Measurements from ENCODE around the gene TCF7L2. TPM values are rescaled to one million over a fixed set of nuclear protein-coding genes. Genes with fewer than 3 reads are reported as not detected.

Gene TCF7L2
- polyA plus RNA-seq, 3 donors: 2.1 to 23.5 (median 6.1) TPM

GRCh38 chr10:113162960-113163359 is 212.9 kb downstream of the TCF7L2 start:
- peaks cover 0 to 6% (median 0%) of the 10 kb centered on the region in 3 donors for H3K27me3 Mint-ChIP-seq (ENCODE audit: low read depth in 3 of 3)
- Histone ChIP-seq H3K9me3 (replicated peaks in 1 of 2; ENCODE audit: control insufficient read depth in 1 of 2, insufficient read depth in 1 of 2, low read length in 2 of 2) (no peaks in the 10 kb centered on the region), H3K9ac (ENCODE audit: insufficient read depth, low read length, poor library complexity, severe bottlenecking) (no peak overlapping the region), H2AFZ (ENCODE audit: insufficient read depth, low read depth, low read length, poor library complexity, severe bottlenecking) (no peak overlapping the region), H3K4me3 (replicated peaks in 1 of 3; ENCODE audit: low read depth in 2 of 3, low read length in 3 of 3) (no peak overlapping the region), H4K20me1 (ENCODE audit: insufficient read depth, low read length) (no peaks in the 10 kb centered on the region), H3K4me1 (ENCODE audit: control insufficient read depth in 1 of 2, insufficient read depth in 2 of 2, low read length in 2 of 2) (peaks cover 22 to 37% of the 10 kb centered on the region in 2 donors), H3K27me3 (ENCODE audit: control insufficient read depth in 2 of 2, insufficient read depth in 2 of 2, low read length in 2 of 2) (no peaks in the 10 kb centered on the region), H3K27ac (ENCODE audit: low read depth in 1 of 2, low read length in 2 of 2) (no peak overlapping the region), H3K79me2 (ENCODE audit: insufficient read depth, low read length) (no peaks in the 10 kb centered on the region), H3K36me3 (replicated peaks in 1 of 2; ENCODE audit: control insufficient read depth in 1 of 2, insufficient read depth in 2 of 2, low read length in 2 of 2) (peaks cover 20 to 52% of the 10 kb centered on the region in 2 donors), H3K4me2 (replicated peaks; ENCODE audit: extremely low read depth, low read length, poor library complexity, severe bottlenecking) (peak overlapping the region; percentile 32)
- H3K4me3 Mint-ChIP-seq: peak overlapping the region in 1 of 2 donors; percentile 55
- intact Hi-C loops (cut with micrococcal nuclease): no loop called here
- H3K9me3 Mint-ChIP-seq: peaks cover 0 to 2% (median 0%) of the 10 kb centered on the region in 7 donors
- H3K36me3 Mint-ChIP-seq: peaks cover 55 to 65% of the 10 kb centered on the region in 2 donors
- H3K4me1 Mint-ChIP-seq: peaks cover 31% of the 10 kb centered on the region
- DNase-seq: no peak
- no CpG with 5 or more reads among the region's 6 CpGs for WGBS (ENCODE audit: insufficient coverage)
- no peak for TF ChIP-seq CTCF (IDR thresholded peaks at IDR 0.05)
- peak overlapping the region in 1 of 7 donors; percentile 62 for H3K27ac Mint-ChIP-seq

GRCh38 chr10:113165673-113166072 is 215.6 kb downstream of the TCF7L2 start:
- Histone ChIP-seq H3K9ac (ENCODE audit: insufficient read depth, low read length, poor library complexity, severe bottlenecking) (no peak overlapping the region), H3K27ac (ENCODE audit: low read depth in 1 of 2, low read length in 2 of 2) (no peak overlapping the region), H3K4me2 (replicated peaks; ENCODE audit: extremely low read depth, low read length, poor library complexity, severe bottlenecking) (no peak overlapping the region), H3K79me2 (ENCODE audit: insufficient read depth, low read length) (no peaks in the 10 kb centered on the region), H4K20me1 (ENCODE audit: insufficient read depth, low read length) (no peaks in the 10 kb centered on the region), H2AFZ (ENCODE audit: insufficient read depth, low read depth, low read length, poor library complexity, severe bottlenecking) (no peak overlapping the region), H3K4me1 (ENCODE audit: control insufficient read depth in 1 of 2, insufficient read depth in 2 of 2, low read length in 2 of 2) (peaks cover 41 to 60% of the 10 kb centered on the region in 2 donors), H3K4me3 (replicated peaks in 1 of 3; ENCODE audit: low read depth in 2 of 3, low read length in 3 of 3) (no peak overlapping the region), H3K36me3 (replicated peaks in 1 of 2; ENCODE audit: control insufficient read depth in 1 of 2, insufficient read depth in 2 of 2, low read length in 2 of 2) (peaks cover 16 to 37% of the 10 kb centered on the region in 2 donors), H3K9me3 (replicated peaks in 1 of 2; ENCODE audit: control insufficient read depth in 1 of 2, insufficient read depth in 1 of 2, low read length in 2 of 2) (no peaks in the 10 kb centered on the region), H3K27me3 (ENCODE audit: control insufficient read depth in 2 of 2, insufficient read depth in 2 of 2, low read length in 2 of 2) (no peaks in the 10 kb centered on the region)
- DNase-seq: no peak
- Mint-ChIP-seq H3K27me3 (ENCODE audit: low read depth in 3 of 3) (peaks cover 0 to 9% (median 0%) of the 10 kb centered on the region in 3 donors), H3K4me1 (peaks cover 56% of the 10 kb centered on the region), H3K4me3 (no peak overlapping the region), H3K36me3 (peaks cover 49 to 51% of the 10 kb centered on the region in 2 donors), H3K9me3 (peaks cover 0 to 2% (median 0%) of the 10 kb centered on the region in 7 donors), H3K27ac (no peak overlapping the region)
- TF ChIP-seq CTCF (IDR thresholded peaks at IDR 0.05): no peak
- WGBS (ENCODE audit: insufficient coverage): 97% methylated on average over 9 of the region's 20 CpGs
- intact Hi-C loops (cut with micrococcal nuclease): no loop called here
